ENCODE results near the gene CADM1.

- TF ChIP-seq CTCF (IDR thresholded peaks at IDR 0.05 in 4 of 5, conservative IDR thresholded peaks at IDR 0.05 in 1 of 5) (no peak), POLR2A (IDR thresholded peaks at IDR 0.05) (no peak)
Observed at GRCh38 chr11:115391160-115391559, 113.1 kb downstream of the CADM1 start.

Data from gastrocnemius medialis (tissue), 4 donors.